ENCODE data around the gene GOT1. TPM values are rescaled to one million over a fixed set of nuclear protein-coding genes. Genes with fewer than 3 reads are reported as not detected.

Gene GOT1
- total and polyA plus RNA-seq, 2 donors (not counting 3 experiments of a cell fraction or from before 2014, with no cell fraction given) = 14.4 to 36.3 TPM

DNA sequence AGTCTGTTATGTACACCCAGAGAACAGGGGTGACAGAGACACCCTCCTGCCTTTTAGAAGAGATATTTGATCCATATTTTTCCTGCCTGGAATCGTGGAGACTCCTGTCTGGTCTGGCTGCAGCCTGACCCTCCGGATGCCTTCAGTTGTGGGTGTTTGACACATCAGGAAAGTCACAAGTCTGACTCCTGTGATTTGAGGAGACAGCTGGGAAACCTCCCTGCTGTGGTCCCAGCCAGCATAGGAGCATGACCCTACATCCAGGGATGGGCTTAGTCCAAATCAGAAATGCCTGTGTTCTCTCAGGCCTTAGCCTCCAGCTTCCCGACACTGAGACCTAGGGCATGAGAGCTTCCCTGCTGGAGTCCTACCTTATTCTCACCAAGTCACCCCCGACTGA is 43.4 kb downstream of the GOT1 start:
- Histone ChIP-seq H3K4me1 (ENCODE audit: control insufficient read depth, extremely low read depth, insufficient read depth, low read length) (peaks cover 6% of the 10 kb centered on the region), H3K9ac (replicated peaks; ENCODE audit: extremely low read depth, insufficient read depth, low read length) (no peak overlapping the region), H3K4me3 (replicated peaks in 1 of 3; ENCODE audit: insufficient read depth in 1 of 3, low read depth in 1 of 3, low read length in 3 of 3) (no peak overlapping the region), H3K36me3 (ENCODE audit: control insufficient read depth in 2 of 2, extremely low read depth in 1 of 2, insufficient read depth in 2 of 2, low read length in 2 of 2) (no peaks in the 10 kb centered on the region), H3K9me1 (replicated peaks; ENCODE audit: control insufficient read depth, extremely low read depth, insufficient read depth, low read length) (no peaks in the 10 kb centered on the region), H3K27ac (ENCODE audit: insufficient read depth, low read depth, low read length) (no peak overlapping the region), H2AFZ (ENCODE audit: low read depth, low read length) (no peak overlapping the region), H4K20me1 (replicated peaks; ENCODE audit: control insufficient read depth, extremely low read depth, insufficient read depth, low read length) (no peaks in the 10 kb centered on the region), H3K79me2 (ENCODE audit: control insufficient read depth, insufficient read depth, low read length) (no peaks in the 10 kb centered on the region), H3K27me3 (ENCODE audit: control insufficient read depth in 2 of 2, insufficient read depth in 2 of 2, low read length in 2 of 2) (peaks cover 18 to 27% of the 10 kb centered on the region in 2 experiments), H3K9me3 (replicated peaks; ENCODE audit: control insufficient read depth, insufficient read depth, low read length) (no peaks in the 10 kb centered on the region), H3K4me2 (ENCODE audit: insufficient read depth, low read length) (no peak overlapping the region)
- intact Hi-C loops (cut with micrococcal nuclease) = no loop called here
- no peak for TF ChIP-seq POLR2A (IDR thresholded peaks at IDR 0.05; ENCODE audit: low read depth, low read length)
- TF ChIP-seq, protein P1, sequence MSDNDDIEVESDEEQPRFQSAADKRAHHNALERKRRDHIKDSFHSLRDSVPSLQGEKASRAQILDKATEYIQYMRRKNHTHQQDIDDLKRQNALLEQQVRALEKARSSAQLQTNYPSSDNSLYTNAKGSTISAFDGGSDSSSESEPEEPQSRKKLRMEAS (IDR thresholded peaks at IDR 0.05; ENCODE audit: insufficient read depth, insufficient read length) = no peak
- TF ChIP-seq EZH2 (IDR thresholded peaks at IDR 0.05; ENCODE audit: borderline replicate concordance, low read depth, low read length, severe bottlenecking) = no peak
- no peak for TF ChIP-seq GATA2 (IDR thresholded peaks at IDR 0.05; ENCODE audit: insufficient read depth, insufficient read length, low read depth, low read length)
- TF ChIP-seq, protein P2, sequence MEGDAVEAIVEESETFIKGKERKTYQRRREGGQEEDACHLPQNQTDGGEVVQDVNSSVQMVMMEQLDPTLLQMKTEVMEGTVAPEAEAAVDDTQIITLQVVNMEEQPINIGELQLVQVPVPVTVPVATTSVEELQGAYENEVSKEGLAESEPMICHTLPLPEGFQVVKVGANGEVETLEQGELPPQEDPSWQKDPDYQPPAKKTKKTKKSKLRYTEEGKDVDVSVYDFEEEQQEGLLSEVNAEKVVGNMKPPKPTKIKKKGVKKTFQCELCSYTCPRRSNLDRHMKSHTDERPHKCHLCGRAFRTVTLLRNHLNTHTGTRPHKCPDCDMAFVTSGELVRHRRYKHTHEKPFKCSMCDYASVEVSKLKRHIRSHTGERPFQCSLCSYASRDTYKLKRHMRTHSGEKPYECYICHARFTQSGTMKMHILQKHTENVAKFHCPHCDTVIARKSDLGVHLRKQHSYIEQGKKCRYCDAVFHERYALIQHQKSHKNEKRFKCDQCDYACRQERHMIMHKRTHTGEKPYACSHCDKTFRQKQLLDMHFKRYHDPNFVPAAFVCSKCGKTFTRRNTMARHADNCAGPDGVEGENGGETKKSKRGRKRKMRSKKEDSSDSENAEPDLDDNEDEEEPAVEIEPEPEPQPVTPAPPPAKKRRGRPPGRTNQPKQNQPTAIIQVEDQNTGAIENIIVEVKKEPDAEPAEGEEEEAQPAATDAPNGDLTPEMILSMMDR (IDR thresholded peaks at IDR 0.05; ENCODE audit: extremely low read depth in 1 of 2, insufficient read depth in 1 of 2, low read depth in 1 of 2, low read length in 2 of 2) = no peak
- no peak for TF ChIP-seq MYC (IDR thresholded peaks at IDR 0.05; ENCODE audit: low read depth, low read length)
- no peak for TF ChIP-seq POLR2AphosphoS5 (IDR thresholded peaks at IDR 0.05; ENCODE audit: insufficient read depth, low read depth, low read length)
- no peak for TF ChIP-seq JUN (IDR thresholded peaks at IDR 0.05; ENCODE audit: borderline replicate concordance, insufficient read depth, insufficient read length, low read depth)
- no peak for TF ChIP-seq FOS (IDR thresholded peaks at IDR 0.05; ENCODE audit: borderline replicate concordance, insufficient read depth, low read length)
- dilution Hi-C loops (cut with MboI; ENCODE audit: extremely low pct_ligation_motif_present, low sequenced_read_pairs) = no loop called here
- BruUV-seq (replicated peaks) = no TSS peak
- DNase-seq (ENCODE audit: low read depth, low spot score) (no peak), FAIRE-seq (no peak)
- CTCF ChIA-PET = interaction anchor here (1.6 to 2.7 kb wide), 2 partner anchors 47 to 49 kb away, joined by 6 to 7 read pairs; no protein-coding TSS in a partner anchor
- POLR2A ChIA-PET = no interaction called here

All from endothelial cell of umbilical vein (primary cell).